Brain pericyte (primary cell): ENCODE results near the gene C1QTNF6.

Source experiments
- DNase-seq: peaks from one replicate; pipeline ENCODE4 v3.0.0-alpha.2; 2012; ENCODE audit warnings: low read depth, low spot score

Gene C1QTNF6

GRCh38 chr22:37162221-37163095 lies 25.6 kb downstream of the C1QTNF6 start:
- DNase-seq, result no peak

GRCh38 chr22:37161443-37161842 lies 26.6 kb downstream of the C1QTNF6 start:
- no peak for DNase-seq

- DNase-seq, result no peak
These were observed 28.0 kb downstream of the C1QTNF6 start for GRCh38 chr22:37160027-37160426.

- no peak for DNase-seq
These were observed 29.1 kb downstream of the C1QTNF6 start for GRCh38 chr22:37158963-37159290.

GRCh38 chr22:37157516-37158285 lies 30.3 kb downstream of the C1QTNF6 start:
- DNase-seq, result no peak

GRCh38 chr22:37156686-37157435 lies 31.2 kb downstream of the C1QTNF6 start:
- no peak for DNase-seq

- no peak for DNase-seq
These were observed 32.1 kb downstream of the C1QTNF6 start for GRCh38 chr22:37155971-37156370.

- DNase-seq, result no peak
These were observed 32.9 kb downstream of the C1QTNF6 start for GRCh38 chr22:37154925-37155712.

- no peak for DNase-seq
These were observed 34.1 kb downstream of the C1QTNF6 start for GRCh38 chr22:37153901-37154300.

- DNase-seq, result no peak
These were observed 36.6 kb downstream of the C1QTNF6 start for GRCh38 chr22:37151401-37151800.

- no peak for DNase-seq
These were observed 37.3 kb downstream of the C1QTNF6 start for GRCh38 chr22:37150701-37151100.

GRCh38 chr22:37148742-37149665 lies 39.0 kb downstream of the C1QTNF6 start:
- DNase-seq, result no peak

GRCh38 chr22:37148031-37148651 lies 39.9 kb downstream of the C1QTNF6 start:
- no peak for DNase-seq

GRCh38 chr22:37147186-37147990 lies 40.7 kb downstream of the C1QTNF6 start:
- no peak for DNase-seq

- no peak for DNase-seq
These were observed 41.4 kb downstream of the C1QTNF6 start for GRCh38 chr22:37146507-37147180.

GRCh38 chr22:37146051-37146385 lies 42.0 kb downstream of the C1QTNF6 start:
- DNase-seq, result no peak

- no peak for DNase-seq
These were observed 42.6 kb downstream of the C1QTNF6 start for GRCh38 chr22:37145180-37146050.

- no peak for DNase-seq
These were observed 43.9 kb downstream of the C1QTNF6 start for GRCh38 chr22:37144180-37144554.
